ENCODE measurements around the gene DDX51.

DDX51 gene

DNA sequence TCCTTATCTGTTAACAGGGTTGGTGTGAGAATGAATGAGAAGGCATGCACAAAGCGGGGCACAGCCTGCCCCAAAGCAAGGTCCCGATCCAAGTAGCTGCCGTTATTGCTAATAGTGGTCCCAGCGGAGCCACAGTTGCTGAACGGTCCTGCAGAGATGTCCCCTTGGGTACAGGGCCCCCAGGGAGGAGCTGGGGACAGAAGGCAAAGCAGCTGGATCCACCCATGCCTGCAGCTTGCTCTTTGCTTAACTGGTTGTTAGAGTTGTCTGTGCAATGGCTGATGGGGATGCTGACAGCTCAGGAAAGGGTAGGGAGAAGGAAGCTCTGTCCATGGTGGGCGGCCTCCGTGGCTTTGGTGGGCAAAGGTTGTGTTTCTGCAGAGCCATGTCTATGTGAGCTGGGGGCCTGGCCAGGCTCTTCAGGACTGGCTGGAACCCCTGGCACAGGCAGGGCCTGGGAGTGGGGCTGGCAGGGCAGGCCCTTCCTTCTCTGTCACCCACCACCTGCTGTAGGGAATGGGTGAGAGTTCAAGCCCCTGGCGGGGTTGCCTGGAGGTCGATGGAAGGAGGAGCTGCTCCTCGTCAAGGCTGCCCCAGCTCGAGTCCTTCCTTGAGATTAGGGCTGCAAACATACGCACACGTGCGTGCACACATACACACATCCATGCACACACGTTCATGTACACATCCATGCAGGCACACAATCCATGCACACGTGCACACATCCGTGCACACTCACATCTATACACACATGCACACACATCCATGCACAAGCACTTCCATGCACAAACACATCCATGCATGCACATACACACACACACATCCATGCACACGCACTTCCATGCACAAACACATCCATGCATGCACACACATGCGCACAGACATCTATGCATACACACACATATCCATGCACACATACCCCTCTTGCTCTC is 35.6 kb upstream of the DDX51 start:
- TF ChIP-seq ZNF70 (CRISPR knock-in tag; IDR thresholded peaks at IDR 0.05) (no peak), GLIS3 (CRISPR knock-in tag; IDR thresholded peaks at IDR 0.05) (no peak), ZFP30 (CRISPR knock-in tag; IDR thresholded peaks at IDR 0.05) (no peak), ZNF565 (CRISPR knock-in tag; conservative IDR thresholded peaks at IDR 0.05; ENCODE audit: low read depth) (no peak), ESRRG (CRISPR knock-in tag; IDR thresholded peaks at IDR 0.05) (no peak), ZFP3 (CRISPR knock-in tag; IDR thresholded peaks at IDR 0.05) (no peak), RARB (CRISPR knock-in tag; IDR thresholded peaks at IDR 0.05) (no peak), BACH2 (CRISPR knock-in tag; IDR thresholded peaks at IDR 0.05; ENCODE audit: borderline replicate concordance) (no peak), TCF4 (CRISPR knock-in tag; IDR thresholded peaks at IDR 0.05; ENCODE audit: borderline replicate concordance) (no peak), PPARA (CRISPR knock-in tag; IDR thresholded peaks at IDR 0.05; ENCODE audit: borderline replicate concordance) (no peak), ZNF8 (CRISPR knock-in tag; IDR thresholded peaks at IDR 0.05) (no peak), ISL1 (CRISPR knock-in tag; IDR thresholded peaks at IDR 0.05) (no peak), SNAI2 (CRISPR knock-in tag; IDR thresholded peaks at IDR 0.05) (no peak), CSDC2 (CRISPR knock-in tag; IDR thresholded peaks at IDR 0.05) (no peak), OSR1 (CRISPR knock-in tag; IDR thresholded peaks at IDR 0.05) (no peak)
- TF ChIP-seq, protein P1, sequence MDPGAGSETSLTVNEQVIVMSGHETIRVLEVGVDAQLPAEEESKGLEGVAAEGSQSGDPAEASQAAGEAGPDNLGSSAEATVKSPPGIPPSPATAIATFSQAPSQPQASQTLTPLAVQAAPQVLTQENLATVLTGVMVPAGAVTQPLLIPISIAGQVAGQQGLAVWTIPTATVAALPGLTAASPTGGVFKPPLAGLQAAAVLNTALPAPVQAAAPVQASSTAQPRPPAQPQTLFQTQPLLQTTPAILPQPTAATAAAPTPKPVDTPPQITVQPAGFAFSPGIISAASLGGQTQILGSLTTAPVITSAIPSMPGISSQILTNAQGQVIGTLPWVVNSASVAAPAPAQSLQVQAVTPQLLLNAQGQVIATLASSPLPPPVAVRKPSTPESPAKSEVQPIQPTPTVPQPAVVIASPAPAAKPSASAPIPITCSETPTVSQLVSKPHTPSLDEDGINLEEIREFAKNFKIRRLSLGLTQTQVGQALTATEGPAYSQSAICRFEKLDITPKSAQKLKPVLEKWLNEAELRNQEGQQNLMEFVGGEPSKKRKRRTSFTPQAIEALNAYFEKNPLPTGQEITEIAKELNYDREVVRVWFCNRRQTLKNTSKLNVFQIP (CRISPR knock-in tag; IDR thresholded peaks at IDR 0.05; ENCODE audit: borderline replicate concordance, low read depth) = no peak
- TF ChIP-seq, protein P2, sequence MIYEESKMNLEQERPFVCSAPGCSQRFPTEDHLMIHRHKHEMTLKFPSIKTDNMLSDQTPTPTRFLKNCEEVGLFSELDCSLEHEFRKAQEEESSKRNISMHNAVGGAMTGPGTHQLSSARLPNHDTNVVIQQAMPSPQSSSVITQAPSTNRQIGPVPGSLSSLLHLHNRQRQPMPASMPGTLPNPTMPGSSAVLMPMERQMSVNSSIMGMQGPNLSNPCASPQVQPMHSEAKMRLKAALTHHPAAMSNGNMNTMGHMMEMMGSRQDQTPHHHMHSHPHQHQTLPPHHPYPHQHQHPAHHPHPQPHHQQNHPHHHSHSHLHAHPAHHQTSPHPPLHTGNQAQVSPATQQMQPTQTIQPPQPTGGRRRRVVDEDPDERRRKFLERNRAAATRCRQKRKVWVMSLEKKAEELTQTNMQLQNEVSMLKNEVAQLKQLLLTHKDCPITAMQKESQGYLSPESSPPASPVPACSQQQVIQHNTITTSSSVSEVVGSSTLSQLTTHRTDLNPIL (CRISPR knock-in tag; IDR thresholded peaks at IDR 0.05; ENCODE audit: low read depth) = no peak
- TF ChIP-seq, protein P3, sequence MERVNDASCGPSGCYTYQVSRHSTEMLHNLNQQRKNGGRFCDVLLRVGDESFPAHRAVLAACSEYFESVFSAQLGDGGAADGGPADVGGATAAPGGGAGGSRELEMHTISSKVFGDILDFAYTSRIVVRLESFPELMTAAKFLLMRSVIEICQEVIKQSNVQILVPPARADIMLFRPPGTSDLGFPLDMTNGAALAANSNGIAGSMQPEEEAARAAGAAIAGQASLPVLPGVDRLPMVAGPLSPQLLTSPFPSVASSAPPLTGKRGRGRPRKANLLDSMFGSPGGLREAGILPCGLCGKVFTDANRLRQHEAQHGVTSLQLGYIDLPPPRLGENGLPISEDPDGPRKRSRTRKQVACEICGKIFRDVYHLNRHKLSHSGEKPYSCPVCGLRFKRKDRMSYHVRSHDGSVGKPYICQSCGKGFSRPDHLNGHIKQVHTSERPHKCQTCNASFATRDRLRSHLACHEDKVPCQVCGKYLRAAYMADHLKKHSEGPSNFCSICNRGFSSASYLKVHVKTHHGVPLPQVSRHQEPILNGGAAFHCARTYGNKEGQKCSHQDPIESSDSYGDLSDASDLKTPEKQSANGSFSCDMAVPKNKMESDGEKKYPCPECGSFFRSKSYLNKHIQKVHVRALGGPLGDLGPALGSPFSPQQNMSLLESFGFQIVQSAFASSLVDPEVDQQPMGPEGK (CRISPR knock-in tag; IDR thresholded peaks at IDR 0.05; ENCODE audit: borderline replicate concordance) = no peak
- ATAC-seq = no peak

DNA sequence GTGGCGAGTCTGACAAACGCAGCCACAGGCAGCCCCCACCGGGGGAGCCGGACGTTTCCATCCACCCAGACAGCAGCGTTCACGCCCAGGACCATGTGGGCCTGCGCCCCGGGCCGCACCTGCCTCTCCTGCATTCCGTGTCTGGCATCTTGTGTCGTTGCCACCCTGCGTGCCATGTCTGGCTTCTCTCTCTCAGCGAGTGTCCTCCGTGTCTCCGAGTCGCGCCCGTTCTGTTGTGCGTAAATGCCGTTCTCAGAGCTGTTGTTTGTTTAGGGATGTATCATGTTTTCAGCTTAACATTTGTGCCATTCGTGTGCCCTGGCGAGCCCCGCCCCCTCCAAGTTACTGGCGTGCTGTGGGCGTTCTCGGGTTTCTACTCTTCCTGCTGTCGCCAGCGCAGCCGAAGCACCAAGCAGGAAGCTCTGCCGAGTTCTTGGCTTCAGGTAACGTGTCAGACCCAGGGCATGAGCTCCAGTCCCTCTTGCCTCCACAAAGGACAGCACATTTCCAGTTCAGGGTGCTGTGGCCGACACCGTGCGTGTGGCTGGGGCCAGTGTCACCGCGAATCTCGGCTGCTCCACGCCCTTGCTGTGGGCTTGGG is 34.8 kb upstream of the DDX51 start:
- no peak for ATAC-seq
- TF ChIP-seq SNAI2 (CRISPR knock-in tag; IDR thresholded peaks at IDR 0.05) = no peak
- TF ChIP-seq ZFP3 (CRISPR knock-in tag; IDR thresholded peaks at IDR 0.05) = no peak
- TF ChIP-seq, protein P4, sequence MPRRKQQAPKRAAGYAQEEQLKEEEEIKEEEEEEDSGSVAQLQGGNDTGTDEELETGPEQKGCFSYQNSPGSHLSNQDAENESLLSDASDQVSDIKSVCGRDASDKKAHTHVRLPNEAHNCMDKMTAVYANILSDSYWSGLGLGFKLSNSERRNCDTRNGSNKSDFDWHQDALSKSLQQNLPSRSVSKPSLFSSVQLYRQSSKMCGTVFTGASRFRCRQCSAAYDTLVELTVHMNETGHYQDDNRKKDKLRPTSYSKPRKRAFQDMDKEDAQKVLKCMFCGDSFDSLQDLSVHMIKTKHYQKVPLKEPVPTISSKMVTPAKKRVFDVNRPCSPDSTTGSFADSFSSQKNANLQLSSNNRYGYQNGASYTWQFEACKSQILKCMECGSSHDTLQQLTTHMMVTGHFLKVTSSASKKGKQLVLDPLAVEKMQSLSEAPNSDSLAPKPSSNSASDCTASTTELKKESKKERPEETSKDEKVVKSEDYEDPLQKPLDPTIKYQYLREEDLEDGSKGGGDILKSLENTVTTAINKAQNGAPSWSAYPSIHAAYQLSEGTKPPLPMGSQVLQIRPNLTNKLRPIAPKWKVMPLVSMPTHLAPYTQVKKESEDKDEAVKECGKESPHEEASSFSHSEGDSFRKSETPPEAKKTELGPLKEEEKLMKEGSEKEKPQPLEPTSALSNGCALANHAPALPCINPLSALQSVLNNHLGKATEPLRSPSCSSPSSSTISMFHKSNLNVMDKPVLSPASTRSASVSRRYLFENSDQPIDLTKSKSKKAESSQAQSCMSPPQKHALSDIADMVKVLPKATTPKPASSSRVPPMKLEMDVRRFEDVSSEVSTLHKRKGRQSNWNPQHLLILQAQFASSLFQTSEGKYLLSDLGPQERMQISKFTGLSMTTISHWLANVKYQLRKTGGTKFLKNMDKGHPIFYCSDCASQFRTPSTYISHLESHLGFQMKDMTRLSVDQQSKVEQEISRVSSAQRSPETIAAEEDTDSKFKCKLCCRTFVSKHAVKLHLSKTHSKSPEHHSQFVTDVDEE (CRISPR knock-in tag; IDR thresholded peaks at IDR 0.05) = no peak
- TF ChIP-seq RARB (CRISPR knock-in tag; IDR thresholded peaks at IDR 0.05) = no peak
- TF ChIP-seq CSDC2 (CRISPR knock-in tag; IDR thresholded peaks at IDR 0.05) = no peak
- TF ChIP-seq TCF4 (CRISPR knock-in tag; IDR thresholded peaks at IDR 0.05; ENCODE audit: borderline replicate concordance) = no peak
- no peak for TF ChIP-seq OSR1 (CRISPR knock-in tag; IDR thresholded peaks at IDR 0.05)
- TF ChIP-seq, protein P2 (CRISPR knock-in tag; IDR thresholded peaks at IDR 0.05; ENCODE audit: low read depth) = no peak
- TF ChIP-seq, protein P5, sequence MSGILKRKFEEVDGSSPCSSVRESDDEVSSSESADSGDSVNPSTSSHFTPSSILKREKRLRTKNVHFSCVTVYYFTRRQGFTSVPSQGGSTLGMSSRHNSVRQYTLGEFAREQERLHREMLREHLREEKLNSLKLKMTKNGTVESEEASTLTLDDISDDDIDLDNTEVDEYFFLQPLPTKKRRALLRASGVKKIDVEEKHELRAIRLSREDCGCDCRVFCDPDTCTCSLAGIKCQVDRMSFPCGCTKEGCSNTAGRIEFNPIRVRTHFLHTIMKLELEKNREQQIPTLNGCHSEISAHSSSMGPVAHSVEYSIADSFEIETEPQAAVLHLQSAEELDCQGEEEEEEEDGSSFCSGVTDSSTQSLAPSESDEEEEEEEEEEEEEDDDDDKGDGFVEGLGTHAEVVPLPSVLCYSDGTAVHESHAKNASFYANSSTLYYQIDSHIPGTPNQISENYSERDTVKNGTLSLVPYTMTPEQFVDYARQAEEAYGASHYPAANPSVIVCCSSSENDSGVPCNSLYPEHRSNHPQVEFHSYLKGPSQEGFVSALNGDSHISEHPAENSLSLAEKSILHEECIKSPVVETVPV (CRISPR knock-in tag; IDR thresholded peaks at IDR 0.05) = no peak
- TF ChIP-seq GLIS3 (CRISPR knock-in tag; IDR thresholded peaks at IDR 0.05) = no peak
- TF ChIP-seq, protein P1 (CRISPR knock-in tag; IDR thresholded peaks at IDR 0.05; ENCODE audit: borderline replicate concordance, low read depth) = no peak
- TF ChIP-seq ZNF8 (CRISPR knock-in tag; IDR thresholded peaks at IDR 0.05) = no peak
- TF ChIP-seq ZNF70 (CRISPR knock-in tag; IDR thresholded peaks at IDR 0.05) = no peak
- no peak for TF ChIP-seq ARNTL (CRISPR knock-in tag; IDR thresholded peaks at IDR 0.05; ENCODE audit: borderline replicate concordance, low read depth)
- TF ChIP-seq ZFP30 (CRISPR knock-in tag; IDR thresholded peaks at IDR 0.05) = no peak
- no peak for TF ChIP-seq ZC3H10 (CRISPR knock-in tag; IDR thresholded peaks at IDR 0.05)
- TF ChIP-seq PPARA (CRISPR knock-in tag; IDR thresholded peaks at IDR 0.05; ENCODE audit: borderline replicate concordance) = no peak
- TF ChIP-seq ZNF565 (CRISPR knock-in tag; conservative IDR thresholded peaks at IDR 0.05; ENCODE audit: low read depth) = no peak

All from SK-N-SH treated with all-trans-retinoic acid at 6 μM for 48 hours (cell line).